ENCODE results near the gene OR52B2.
A peak's percentile ranks its signal among the peaks of the same experiment; 100 is the strongest.

The OR52B2 gene

GRCh38 chr11:6202041-6202440 is 31.9 kb upstream of the OR52B2 start:
- Histone ChIP-seq H3K27me3 (replicated peaks; ENCODE audit: control insufficient read depth, insufficient read depth, low read length) (no peaks in the 10 kb centered on the region), H3K4me1 (ENCODE audit: control insufficient read depth, insufficient read depth, low read length) (peaks cover 11% of the 10 kb centered on the region), H3K9ac (ENCODE audit: low read length) (no peak overlapping the region), H3K9me3 (ENCODE audit: control insufficient read depth, low read length) (no peaks in the 10 kb centered on the region), H3K4me3 (ENCODE audit: low read length) (no peak overlapping the region), H3K36me3 (ENCODE audit: control insufficient read depth, insufficient read depth, low read length, severe bottlenecking) (peaks cover 9% of the 10 kb centered on the region)
- peak; percentile 11 for DNase-seq (ENCODE audit: low read depth)

- no peak overlapping the region for H3K4me3 ChIP-seq (ENCODE audit: low read length)
- no peaks in the 10 kb centered on the region for H3K9me3 ChIP-seq (ENCODE audit: control insufficient read depth, low read length)
- peaks cover 11% of the 10 kb centered on the region for H3K4me1 ChIP-seq (ENCODE audit: control insufficient read depth, insufficient read depth, low read length)
- H3K36me3 ChIP-seq (ENCODE audit: control insufficient read depth, insufficient read depth, low read length, severe bottlenecking) = peaks cover 9% of the 10 kb centered on the region
- DNase-seq (ENCODE audit: low read depth) = no peak
- no peaks in the 10 kb centered on the region for H3K27me3 ChIP-seq (replicated peaks; ENCODE audit: control insufficient read depth, insufficient read depth, low read length)
- no peak overlapping the region for H3K9ac ChIP-seq (ENCODE audit: low read length)
These were observed 31.4 kb upstream of the OR52B2 start for GRCh38 chr11:6201481-6201880.

- Histone ChIP-seq H3K36me3 (ENCODE audit: control insufficient read depth, insufficient read depth, low read length, severe bottlenecking) (peaks cover 9% of the 10 kb centered on the region), H3K27me3 (replicated peaks; ENCODE audit: control insufficient read depth, insufficient read depth, low read length) (no peaks in the 10 kb centered on the region), H3K4me1 (ENCODE audit: control insufficient read depth, insufficient read depth, low read length) (peaks cover 11% of the 10 kb centered on the region), H3K9me3 (ENCODE audit: control insufficient read depth, low read length) (no peaks in the 10 kb centered on the region), H3K9ac (ENCODE audit: low read length) (no peak overlapping the region), H3K4me3 (ENCODE audit: low read length) (no peak overlapping the region)
- DNase-seq (ENCODE audit: low read depth) = no peak
These were observed 30.8 kb upstream of the OR52B2 start for GRCh38 chr11:6200975-6201374.

- Histone ChIP-seq H3K9me3 (ENCODE audit: control insufficient read depth, low read length) (no peaks in the 10 kb centered on the region), H3K36me3 (ENCODE audit: control insufficient read depth, insufficient read depth, low read length, severe bottlenecking) (peaks cover 1% of the 10 kb centered on the region), H3K4me3 (ENCODE audit: low read length) (no peak within 1 kb of the TSS), H3K27me3 (replicated peaks; ENCODE audit: control insufficient read depth, insufficient read depth, low read length) (no peaks in the 10 kb centered on the region), H3K4me1 (ENCODE audit: control insufficient read depth, insufficient read depth, low read length) (peaks cover 11% of the 10 kb centered on the region), H3K9ac (ENCODE audit: low read length) (no peak within 1 kb of the TSS)
- no peak for DNase-seq (ENCODE audit: low read depth)
These were observed 29.2 kb upstream of the OR52B2 start, which contains the start of gene OR52W1 for GRCh38 chr11:6199174-6199810. OR52W1 (plus strand) TSS chr11:6199224; CDS start chr11:6199224, 0 bp downstream.

GRCh38 chr11:6197466-6198200 is 27.5 kb upstream of the OR52B2 start:
- Histone ChIP-seq H3K4me1 (ENCODE audit: control insufficient read depth, insufficient read depth, low read length) (peaks cover 11% of the 10 kb centered on the region), H3K4me3 (ENCODE audit: low read length) (no peak overlapping the region), H3K36me3 (ENCODE audit: control insufficient read depth, insufficient read depth, low read length, severe bottlenecking) (no peaks in the 10 kb centered on the region), H3K9me3 (ENCODE audit: control insufficient read depth, low read length) (no peaks in the 10 kb centered on the region), H3K9ac (ENCODE audit: low read length) (no peak overlapping the region), H3K27me3 (replicated peaks; ENCODE audit: control insufficient read depth, insufficient read depth, low read length) (no peaks in the 10 kb centered on the region)
- DNase-seq (ENCODE audit: low read depth) = no peak

DNA sequence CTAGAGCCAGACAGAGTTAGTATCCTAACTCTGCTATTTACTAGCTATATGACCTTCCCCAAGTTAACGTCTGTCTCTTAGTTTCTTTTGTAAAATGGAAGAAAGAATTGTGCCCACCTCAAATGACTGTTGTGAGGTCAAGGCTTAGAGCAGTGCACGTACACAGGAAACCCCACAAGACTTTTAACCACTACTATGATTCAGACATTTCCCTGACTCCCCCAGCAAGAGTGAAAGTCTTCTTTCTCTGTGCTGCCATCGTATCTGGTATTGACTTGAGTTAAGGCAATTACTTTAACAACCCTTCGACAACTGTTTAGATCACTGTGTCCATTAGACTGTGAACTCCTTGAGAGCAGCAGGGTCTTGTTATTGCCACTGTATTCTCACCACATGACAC is 26.3 kb upstream of the OR52B2 start:
- Histone ChIP-seq H3K4me3 (ENCODE audit: low read length) (no peak overlapping the region), H3K36me3 (ENCODE audit: control insufficient read depth, insufficient read depth, low read length, severe bottlenecking) (no peaks in the 10 kb centered on the region), H3K27me3 (replicated peaks; ENCODE audit: control insufficient read depth, insufficient read depth, low read length) (no peaks in the 10 kb centered on the region), H3K9ac (ENCODE audit: low read length) (no peak overlapping the region), H3K9me3 (ENCODE audit: control insufficient read depth, low read length) (no peaks in the 10 kb centered on the region), H3K4me1 (ENCODE audit: control insufficient read depth, insufficient read depth, low read length) (peaks cover 4% of the 10 kb centered on the region)
- no peak for DNase-seq (ENCODE audit: low read depth)

- Histone ChIP-seq H3K4me3 (ENCODE audit: low read length) (no peak overlapping the region), H3K36me3 (ENCODE audit: control insufficient read depth, insufficient read depth, low read length, severe bottlenecking) (no peaks in the 10 kb centered on the region), H3K9ac (ENCODE audit: low read length) (no peak overlapping the region), H3K9me3 (ENCODE audit: control insufficient read depth, low read length) (no peaks in the 10 kb centered on the region), H3K4me1 (ENCODE audit: control insufficient read depth, insufficient read depth, low read length) (no peaks in the 10 kb centered on the region), H3K27me3 (replicated peaks; ENCODE audit: control insufficient read depth, insufficient read depth, low read length) (no peaks in the 10 kb centered on the region)
- DNase-seq (ENCODE audit: low read depth) = no peak
These were observed 24.0 kb upstream of the OR52B2 start for GRCh38 chr11:6194065-6194581.

DNA sequence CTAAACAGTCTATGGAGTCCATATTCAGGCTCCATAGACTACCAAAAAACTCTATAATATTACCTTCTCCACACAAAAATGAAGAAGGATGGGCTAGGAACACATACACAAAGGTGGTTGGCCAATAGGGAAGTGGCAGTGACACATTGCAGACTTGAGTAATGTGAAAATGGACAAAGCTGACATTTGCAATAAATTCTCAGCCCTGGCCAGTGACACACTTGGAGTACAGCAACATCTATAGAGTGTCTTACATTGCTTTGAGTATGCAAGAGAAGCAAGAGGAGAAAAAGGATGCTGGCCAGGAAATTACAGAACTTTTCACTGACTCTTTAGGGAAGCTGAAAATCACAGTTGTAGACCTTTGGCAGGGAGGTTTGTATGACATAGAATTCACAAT is 21.6 kb upstream of the OR52B2 start:
- Histone ChIP-seq H3K9ac (ENCODE audit: low read length) (no peak overlapping the region), H3K4me3 (ENCODE audit: low read length) (no peak overlapping the region), H3K4me1 (ENCODE audit: control insufficient read depth, insufficient read depth, low read length) (no peaks in the 10 kb centered on the region), H3K9me3 (ENCODE audit: control insufficient read depth, low read length) (no peaks in the 10 kb centered on the region), H3K27me3 (replicated peaks; ENCODE audit: control insufficient read depth, insufficient read depth, low read length) (no peaks in the 10 kb centered on the region), H3K36me3 (ENCODE audit: control insufficient read depth, insufficient read depth, low read length, severe bottlenecking) (no peaks in the 10 kb centered on the region)
- no peak for DNase-seq (ENCODE audit: low read depth)

DNA sequence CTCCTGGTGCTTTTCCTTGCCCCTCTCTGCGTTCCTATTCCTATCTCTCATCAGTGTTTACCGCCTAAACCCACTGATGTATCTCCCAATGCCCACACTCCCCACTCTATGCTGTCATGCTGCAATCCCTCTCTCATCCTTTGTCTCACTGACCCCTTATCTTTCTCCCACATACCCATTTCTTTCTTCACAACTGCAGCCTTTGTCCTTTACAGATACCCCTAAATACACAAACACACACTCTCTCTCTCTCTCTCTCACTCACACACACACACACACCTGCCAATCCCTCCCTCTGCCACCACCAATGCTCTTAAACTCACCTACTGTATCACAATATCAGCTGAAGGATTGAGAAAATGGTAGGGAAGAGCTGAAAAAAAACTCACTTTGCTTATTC is 5.3 kb upstream of the OR52B2 start:
- H3K27me3 ChIP-seq (replicated peaks; ENCODE audit: control insufficient read depth, insufficient read depth, low read length) = peaks cover 3% of the 10 kb centered on the region
- H3K9ac ChIP-seq (ENCODE audit: low read length) = no peak overlapping the region
- H3K36me3 ChIP-seq (ENCODE audit: control insufficient read depth, insufficient read depth, low read length, severe bottlenecking) = no peaks in the 10 kb centered on the region
- H3K4me3 ChIP-seq (ENCODE audit: low read length) = no peak overlapping the region
- no peaks in the 10 kb centered on the region for H3K4me1 ChIP-seq (ENCODE audit: control insufficient read depth, insufficient read depth, low read length)
- no peak for DNase-seq (ENCODE audit: low read depth)
- no peaks in the 10 kb centered on the region for H3K9me3 ChIP-seq (ENCODE audit: control insufficient read depth, low read length)

DNA sequence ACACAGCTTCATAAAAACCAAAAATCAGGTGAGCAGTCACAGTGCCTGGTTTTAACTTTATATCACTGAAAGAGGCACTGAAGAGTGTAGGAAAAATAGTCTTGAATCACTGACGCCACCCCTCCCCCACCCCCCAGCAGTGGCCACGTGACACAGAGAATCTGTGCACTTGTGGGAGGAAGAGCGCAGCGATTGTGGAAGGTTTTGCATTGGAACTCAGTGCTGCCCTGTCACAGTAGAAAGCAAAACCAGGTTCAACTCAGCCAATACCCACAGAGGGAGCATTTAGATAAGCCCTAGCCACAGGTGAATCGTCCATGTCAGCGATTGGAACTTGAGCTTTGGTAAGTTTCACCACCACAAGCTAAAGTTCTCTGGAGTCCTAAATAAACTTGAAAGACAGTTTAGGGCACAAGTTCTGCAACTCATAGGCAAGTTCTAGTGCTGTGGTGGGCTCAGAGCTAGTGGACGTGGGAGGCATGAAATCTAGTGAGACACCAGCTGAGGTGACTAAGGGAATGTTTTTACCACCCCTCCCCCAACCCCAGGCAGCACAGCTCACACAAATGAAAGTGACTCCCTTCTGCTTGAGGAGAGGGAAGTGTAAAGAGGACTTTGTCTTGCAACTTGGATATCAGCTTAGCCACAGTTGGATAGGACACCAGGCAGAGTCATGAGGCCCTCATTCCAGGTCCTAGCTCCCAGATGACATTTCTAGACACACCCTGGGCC is 13.3 kb downstream of the OR52B2 start:
- no peak for DNase-seq (ENCODE audit: low read depth)
- H3K9me3 ChIP-seq (ENCODE audit: control insufficient read depth, low read length) = no peaks in the 10 kb centered on the region
- no peak overlapping the region for H3K4me3 ChIP-seq (ENCODE audit: low read length)
- no peak overlapping the region for H3K9ac ChIP-seq (ENCODE audit: low read length)
- no peaks in the 10 kb centered on the region for H3K27me3 ChIP-seq (replicated peaks; ENCODE audit: control insufficient read depth, insufficient read depth, low read length)
- no peaks in the 10 kb centered on the region for H3K4me1 ChIP-seq (ENCODE audit: control insufficient read depth, insufficient read depth, low read length)
- no peaks in the 10 kb centered on the region for H3K36me3 ChIP-seq (ENCODE audit: control insufficient read depth, insufficient read depth, low read length, severe bottlenecking)

DNA sequence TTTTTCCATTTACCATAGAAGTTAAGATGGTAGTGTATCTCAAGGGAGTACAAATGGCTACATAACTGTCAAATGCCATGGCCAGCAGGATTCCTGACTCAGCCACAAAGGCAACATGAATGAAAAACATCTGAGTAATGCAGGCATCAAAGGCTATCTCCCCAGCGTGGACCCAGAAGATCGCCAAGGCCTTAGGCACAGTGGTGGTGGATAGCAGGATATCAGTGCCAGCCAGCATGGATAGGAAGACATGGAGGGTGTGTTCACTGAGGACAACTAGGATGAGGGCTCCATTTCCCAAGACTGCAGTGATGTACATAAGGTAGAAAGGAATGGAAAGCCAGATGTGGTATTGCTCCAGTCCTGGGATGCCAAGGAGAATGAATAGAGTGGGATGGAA is 18.0 kb downstream of the OR52B2 start:
- H3K9me3 ChIP-seq (ENCODE audit: control insufficient read depth, low read length) = no peaks in the 10 kb centered on the region
- no peak overlapping the region for H3K9ac ChIP-seq (ENCODE audit: low read length)
- DNase-seq (ENCODE audit: low read depth) = no peak
- H3K36me3 ChIP-seq (ENCODE audit: control insufficient read depth, insufficient read depth, low read length, severe bottlenecking) = no peaks in the 10 kb centered on the region
- no peaks in the 10 kb centered on the region for H3K4me1 ChIP-seq (ENCODE audit: control insufficient read depth, insufficient read depth, low read length)
- no peaks in the 10 kb centered on the region for H3K27me3 ChIP-seq (replicated peaks; ENCODE audit: control insufficient read depth, insufficient read depth, low read length)
- no peak overlapping the region for H3K4me3 ChIP-seq (ENCODE audit: low read length)

Data from adipocyte (in vitro differentiated cells).